Activated B cell treated with CpG ODN at 0.5 μM for 24 hours (primary cell): ENCODE results near the gene CISD3. TPM values are rescaled to one million over a fixed set of nuclear protein-coding genes. Genes with fewer than 3 reads are reported as not detected.

Experiments
- ATAC-seq: fragments of 200-7000 bp; cut with Tn5 transposase; one replicate; pipeline ENCODE4 v1.10.0; 2021; ENCODE audit warnings: low read depth, mild to moderate bottlenecking, moderate library complexity
- CTCF ChIA-PET: fragments of 350-600 bp; sonication (Branson Sonifier 250); formaldehyde crosslinking; loops from one replicate; lab custom pipeline; 2021; ENCODE audit warnings: antibody characterized with exemption; lab: Charles Lee
- POLR2A ChIA-PET: fragments of 350-600 bp; sonication (Branson Sonifier 250); formaldehyde crosslinking; loops from one replicate; lab custom pipeline; 2021; ENCODE audit warnings: antibody characterized with exemption; lab: Charles Lee
- DNase-seq: peaks from one replicate; pipeline ENCODE4 v3.0.0; 2022
- H3K27ac Mint-ChIP-seq: one replicate; pipeline ENCODE4 v1.8.0; 2020; ENCODE audit warnings: mixed read lengths
- H3K27me3 Mint-ChIP-seq: one replicate; pipeline ENCODE4 v1.8.0; 2021; ENCODE audit warnings: mixed read lengths
- H3K36me3 Mint-ChIP-seq: one replicate; pipeline ENCODE4 v1.8.0; 2021; ENCODE audit warnings: low read depth, mixed read lengths
- H3K4me1 Mint-ChIP-seq: one replicate; pipeline ENCODE4 v1.8.0; 2021; ENCODE audit warnings: mixed read lengths
- H3K4me3 Mint-ChIP-seq: one replicate; pipeline ENCODE4 v1.8.0; 2020; ENCODE audit warnings: mild to moderate bottlenecking, mixed read lengths
- H3K9me3 Mint-ChIP-seq: one replicate; pipeline ENCODE4 v1.8.0; 2020; ENCODE audit warnings: mixed read lengths
- CTCF ChIP-seq: fragments of 200-600 bp; IDR thresholded peaks from one replicate; pipeline ENCODE4 v1.8.0; 2022; ENCODE audit warnings: antibody characterized with exemption, mild to moderate bottlenecking
- intact Hi-C: fragments of 100-400 bp; cut with micrococcal nuclease; formaldehyde crosslinking; loops from one replicate; pipeline ENCODE4 v1.15.1; 2024
- total RNA-seq: library from RNA; stranded (reverse); gene quantifications from 2 replicates; pipeline ENCODE4 v1.2.3, GENCODE V29; 2022

CISD3 gene
- total RNA-seq, 1 donor from 2014 or later: 12.1 TPM

DNA sequence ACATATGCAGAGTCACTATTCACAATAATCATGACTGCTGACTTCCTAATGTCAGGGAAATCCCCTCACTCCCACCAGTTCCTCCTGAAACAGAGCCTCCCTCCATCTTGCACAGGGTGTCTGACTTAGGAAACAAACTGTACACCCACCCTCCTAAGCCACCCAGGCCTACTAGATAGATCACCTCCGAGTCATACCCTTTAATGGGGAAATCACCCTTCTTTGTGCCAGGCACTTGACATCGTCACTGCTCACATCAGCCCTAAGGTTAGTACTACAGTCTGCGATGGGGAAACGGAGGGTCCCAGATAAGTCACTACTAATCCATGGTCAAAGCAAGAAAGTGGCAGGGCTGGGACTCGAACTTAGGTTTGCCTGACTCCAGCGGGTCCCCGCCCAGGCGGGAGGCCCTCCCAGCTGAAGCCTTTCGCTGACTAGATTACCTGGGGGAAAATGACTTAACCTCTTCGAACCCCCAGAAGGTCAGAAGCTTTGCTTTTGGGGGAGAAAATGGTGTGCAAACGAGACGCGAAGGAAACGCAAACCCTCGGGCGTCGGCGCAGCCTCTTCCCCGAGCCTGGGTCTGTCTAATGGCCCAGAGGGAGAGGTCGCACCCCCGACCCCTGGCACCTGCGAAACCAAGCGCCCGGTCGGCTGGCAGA is 28.5 kb upstream of the CISD3 start:
- peak overlapping the region; percentile 86 for H3K4me3 Mint-ChIP-seq
- peak; percentile 52 for ATAC-seq
- peaks cover 3% of the 10 kb centered on the region for H3K9me3 Mint-ChIP-seq
- H3K27ac Mint-ChIP-seq: peak overlapping the region; percentile 97
- no peaks in the 10 kb centered on the region for H3K27me3 Mint-ChIP-seq
- H3K4me1 Mint-ChIP-seq: peaks cover 47% of the 10 kb centered on the region
- no peak for DNase-seq
- CTCF ChIA-PET: no interaction called here
- H3K36me3 Mint-ChIP-seq: peaks cover 15% of the 10 kb centered on the region
- TF ChIP-seq CTCF: no peak
- intact Hi-C loops: loop anchor here (1.0 to 10.0 kb wide), 6 partner anchors 24 to 1163 kb away; partner anchors contain the start of genes CISD3, IKZF3, PIP4K2B and PSMB3
- POLR2A ChIA-PET: interaction anchor here (0.9 to 7.4 kb wide), 16 partner anchors 24 to 452 kb away, joined by 3 to 73 read pairs (median 3); partner anchors contain the start of genes CISD3, EPOP, LASP1 and MRPL45

GRCh38 chr17:38702166-38702915 is 27.8 kb upstream of the CISD3 start:
- peak overlapping the region; percentile 96 for H3K4me3 Mint-ChIP-seq
- intact Hi-C loops: loop anchor here (1.0 to 10.0 kb wide), 4 partner anchors 28 to 1162 kb away; partner anchors contain the start of genes CISD3, IKZF3, PIP4K2B and ZPBP2
- H3K27me3 Mint-ChIP-seq: no peaks in the 10 kb centered on the region
- no peak for TF ChIP-seq CTCF
- peak; percentile 77 for DNase-seq
- H3K4me1 Mint-ChIP-seq: peaks cover 48% of the 10 kb centered on the region
- POLR2A ChIA-PET: interaction anchor here (0.5 to 7.4 kb wide), 17 partner anchors 26 to 451 kb away, joined by 3 to 73 read pairs (median 3); partner anchors contain the start of genes CISD3, LASP1, MRPL45 and PSMB3
- H3K36me3 Mint-ChIP-seq: peaks cover 17% of the 10 kb centered on the region
- CTCF ChIA-PET: no interaction called here
- H3K9me3 Mint-ChIP-seq: peaks cover 3% of the 10 kb centered on the region
- H3K27ac Mint-ChIP-seq: peak overlapping the region; percentile 99
- ATAC-seq: peak; percentile 28

GRCh38 chr17:38702916-38703741 is 27.0 kb upstream of the CISD3 start:
- H3K4me3 Mint-ChIP-seq: peak overlapping the region; percentile 96
- TF ChIP-seq CTCF: no peak
- intact Hi-C loops: loop anchor here (1.0 to 10.0 kb wide), 4 partner anchors 27 to 1162 kb away; partner anchors contain the start of genes CISD3, IKZF3, PIP4K2B and ZPBP2
- no peak for ATAC-seq
- ChIA-PET POLR2A (interaction anchor here (0.5 to 7.4 kb wide), 10 partner anchors 18 to 166 kb away, joined by 3 to 73 read pairs (median 6); partner anchors contain the start of genes LASP1 and PSMB3), CTCF (no interaction called here)
- H3K27me3 Mint-ChIP-seq: no peaks in the 10 kb centered on the region
- H3K9me3 Mint-ChIP-seq: peaks cover 3% of the 10 kb centered on the region
- DNase-seq: peak; percentile 31
- peaks cover 24% of the 10 kb centered on the region for H3K36me3 Mint-ChIP-seq
- peaks cover 54% of the 10 kb centered on the region for H3K4me1 Mint-ChIP-seq
- H3K27ac Mint-ChIP-seq: peak overlapping the region; percentile 99

DNA sequence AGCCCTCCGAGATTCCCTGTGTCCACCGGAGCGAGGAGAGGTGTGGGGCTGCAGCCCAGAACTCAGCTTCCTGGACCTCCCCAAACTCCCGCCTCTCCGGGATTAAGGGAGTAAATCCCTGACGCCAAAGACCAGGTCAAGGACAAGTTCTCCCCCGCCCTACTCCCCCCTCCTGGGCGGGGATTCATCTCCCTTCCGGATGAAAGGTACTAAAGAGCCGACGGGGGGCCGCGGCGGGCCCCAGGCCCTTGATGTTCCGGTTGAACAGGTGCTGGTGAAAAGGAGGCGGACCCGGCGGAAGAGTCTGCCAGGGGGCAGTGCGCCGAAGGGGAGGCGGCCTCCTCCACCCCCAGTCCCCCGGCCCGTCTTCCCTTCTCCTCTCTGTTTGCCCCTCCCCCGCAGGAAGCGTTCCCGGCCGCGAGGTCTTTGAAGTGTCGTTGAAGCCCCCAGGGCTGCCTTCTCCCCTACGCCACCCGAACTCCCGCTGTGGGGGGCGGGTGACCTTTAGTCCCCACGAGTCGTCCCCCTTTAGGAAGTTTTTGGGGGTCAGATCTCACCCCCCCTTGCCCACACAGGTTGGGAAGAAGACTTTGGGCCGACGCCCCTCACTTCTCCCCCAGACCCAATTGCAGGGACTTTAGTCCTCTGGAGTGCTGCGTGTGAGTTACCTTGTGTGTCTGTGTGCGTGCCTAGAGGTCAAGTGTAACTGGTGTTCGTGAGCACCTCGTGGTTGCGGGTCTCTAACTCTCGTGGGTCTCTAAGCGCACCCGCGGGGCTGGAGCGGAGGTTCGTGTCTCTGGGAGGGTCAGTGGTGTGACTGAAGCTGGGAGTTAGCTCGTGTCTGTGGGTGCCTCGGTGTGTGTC is 26.2 kb upstream of the CISD3 start:
- ChIA-PET POLR2A (interaction anchor here (0.5 to 7.4 kb wide), 14 partner anchors 14 to 496 kb away, joined by 3 to 73 read pairs (median 6); partner anchors contain the start of genes CISD3, LASP1, PIP4K2B and PSMB3), CTCF (interaction anchor here (1.0 to 1.9 kb wide), 3 partner anchors 28 to 146 kb away, joined by 3 to 10 read pairs (median 4); no protein-coding TSS in a partner anchor)
- H3K36me3 Mint-ChIP-seq: peaks cover 29% of the 10 kb centered on the region
- no peaks in the 10 kb centered on the region for H3K27me3 Mint-ChIP-seq
- intact Hi-C loops: loop anchor here (2.0 to 10.0 kb wide), 2 partner anchors 165 to 1161 kb away; partner anchors contain the start of genes IKZF3 and ZPBP2
- ATAC-seq: peak; percentile 11
- DNase-seq: peak; percentile 57
- H3K4me1 Mint-ChIP-seq: peaks cover 58% of the 10 kb centered on the region
- H3K27ac Mint-ChIP-seq: peak overlapping the region; percentile 99
- peak overlapping the region; percentile 96 for H3K4me3 Mint-ChIP-seq
- no peak for TF ChIP-seq CTCF
- peaks cover 3% of the 10 kb centered on the region for H3K9me3 Mint-ChIP-seq
